SK-MEL-5 (cell line): ENCODE measurements around the gene POP5. TPM values are rescaled to one million over a fixed set of nuclear protein-coding genes. Genes with fewer than 3 reads are reported as not detected.
A peak's percentile ranks its signal among the peaks of the same experiment; 100 is the strongest.

Experiments used
- DNase-seq: peaks from one replicate; pipeline ENCODE4 v3.0.0-alpha.2; 2016; ENCODE audit warnings: low read depth, low spot score
- in situ Hi-C: cut with HindIII; loops from 2 replicates; pipeline ENCODE4 v1.10.0; 2016; ENCODE audit warnings: low sequenced_read_pairs, high pct_unique_total_duplicates, low pct_unique_long_range_greater_than_20kb
- total RNA-seq: library from RNA; depleted of rRNA; stranded (reverse); fragments of >200 nt; shearing (Covaris generic); gene quantifications from 2 replicates; pipeline ENCODE4 v1.2.3, GENCODE V29; 2014

The POP5 gene
- total RNA-seq, 1 experiment from 2014 or later, result 63.4 TPM

DNA sequence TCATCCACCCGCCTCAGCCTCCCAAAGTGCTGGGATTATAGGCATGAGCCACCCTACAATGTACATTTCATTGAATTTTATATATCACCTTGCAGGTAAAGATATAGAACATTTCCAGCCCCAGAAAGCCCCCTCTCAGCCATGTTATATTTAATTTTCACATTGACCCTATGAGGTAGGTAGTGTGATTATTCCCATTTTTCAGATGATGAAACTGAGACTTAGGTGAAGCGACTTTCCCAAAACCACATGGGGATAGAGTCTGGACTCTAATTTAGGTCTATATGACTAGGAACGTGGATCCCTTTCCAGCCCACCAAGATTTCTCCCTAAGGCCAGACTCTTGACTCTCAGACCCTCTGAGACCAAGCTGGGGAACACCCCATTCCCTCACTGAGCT lies 15.7 kb upstream of the POP5 start:
- in situ Hi-C loops, result no loop called here
- DNase-seq, result no peak

DNA sequence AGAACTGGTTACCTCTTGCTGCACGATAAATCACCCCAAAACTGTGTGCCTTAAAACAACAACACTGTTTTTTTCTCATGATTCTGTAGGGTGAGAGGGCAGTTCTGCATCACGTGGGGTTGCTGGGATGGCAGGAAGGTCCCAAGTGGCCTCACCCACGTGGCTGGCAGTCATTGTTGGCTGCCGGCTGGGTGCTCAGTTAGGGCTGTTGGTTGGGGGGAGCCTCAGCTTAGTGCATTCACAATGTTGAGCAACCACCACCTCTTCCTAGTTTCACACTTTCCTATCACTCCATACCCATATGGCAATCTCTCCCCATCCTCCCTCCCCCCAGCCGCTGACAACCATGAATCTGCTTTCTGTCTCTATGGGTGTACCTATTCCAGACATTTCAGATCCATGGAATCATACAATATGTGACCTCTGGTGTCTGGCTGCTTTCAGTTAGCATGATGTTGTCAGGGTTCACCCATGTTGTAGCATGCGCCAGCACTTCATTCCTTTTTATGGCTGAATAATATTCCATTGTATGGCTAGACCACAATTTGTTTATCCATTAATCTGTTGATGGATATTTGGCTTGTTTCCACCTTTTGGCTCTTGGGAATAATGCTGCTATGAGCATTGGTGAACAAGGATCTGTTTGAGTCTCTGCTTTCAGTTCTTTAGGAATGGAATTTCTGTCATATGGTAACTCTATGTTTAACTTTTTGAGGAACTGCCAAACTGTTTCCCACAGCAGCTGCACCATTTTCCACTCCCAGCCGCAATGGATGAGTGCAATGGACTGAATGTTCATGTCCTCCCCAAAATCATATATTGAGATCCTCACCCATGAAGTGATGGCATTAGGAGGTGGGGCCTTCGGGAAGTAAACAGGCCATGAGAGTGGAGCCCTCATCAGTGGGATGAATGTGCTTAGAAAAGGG lies 11.2 kb upstream of the POP5 start:
- in situ Hi-C loops, result no loop called here
- DNase-seq, result peak; percentile 32

DNA sequence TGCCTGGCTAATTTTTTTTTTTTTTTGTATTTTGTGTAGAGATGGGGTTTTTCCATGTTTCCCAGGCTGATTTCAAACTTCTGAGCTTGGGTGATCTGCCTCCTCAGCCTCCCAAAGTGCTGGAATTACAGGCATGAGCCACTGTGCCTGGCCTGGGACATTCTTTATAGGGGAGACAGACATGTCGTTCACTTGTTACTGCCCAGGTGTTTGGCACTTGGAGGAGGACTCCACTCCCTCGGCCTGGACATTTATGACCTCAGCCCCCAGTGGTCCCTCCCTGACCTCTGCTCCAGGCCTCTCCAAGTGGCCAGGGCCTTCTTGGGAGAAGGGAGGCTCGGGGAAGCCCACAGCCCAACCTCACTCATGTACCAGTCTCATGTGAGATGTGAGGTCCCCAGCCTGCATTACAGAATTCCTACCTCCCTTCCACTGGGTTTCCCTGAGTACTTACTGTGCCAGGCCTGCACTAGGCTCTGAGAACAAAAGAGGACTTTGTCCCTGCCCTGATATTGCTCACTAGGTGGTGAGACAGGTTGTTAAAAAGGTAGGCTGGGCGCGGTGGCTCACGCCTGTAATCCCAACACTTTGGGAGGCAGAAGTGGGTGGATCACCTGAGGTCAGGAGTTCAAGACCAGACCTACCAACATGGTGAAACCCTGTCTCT lies 9.7 kb upstream of the POP5 start:
- in situ Hi-C loops, result no loop called here
- no peak for DNase-seq

DNA sequence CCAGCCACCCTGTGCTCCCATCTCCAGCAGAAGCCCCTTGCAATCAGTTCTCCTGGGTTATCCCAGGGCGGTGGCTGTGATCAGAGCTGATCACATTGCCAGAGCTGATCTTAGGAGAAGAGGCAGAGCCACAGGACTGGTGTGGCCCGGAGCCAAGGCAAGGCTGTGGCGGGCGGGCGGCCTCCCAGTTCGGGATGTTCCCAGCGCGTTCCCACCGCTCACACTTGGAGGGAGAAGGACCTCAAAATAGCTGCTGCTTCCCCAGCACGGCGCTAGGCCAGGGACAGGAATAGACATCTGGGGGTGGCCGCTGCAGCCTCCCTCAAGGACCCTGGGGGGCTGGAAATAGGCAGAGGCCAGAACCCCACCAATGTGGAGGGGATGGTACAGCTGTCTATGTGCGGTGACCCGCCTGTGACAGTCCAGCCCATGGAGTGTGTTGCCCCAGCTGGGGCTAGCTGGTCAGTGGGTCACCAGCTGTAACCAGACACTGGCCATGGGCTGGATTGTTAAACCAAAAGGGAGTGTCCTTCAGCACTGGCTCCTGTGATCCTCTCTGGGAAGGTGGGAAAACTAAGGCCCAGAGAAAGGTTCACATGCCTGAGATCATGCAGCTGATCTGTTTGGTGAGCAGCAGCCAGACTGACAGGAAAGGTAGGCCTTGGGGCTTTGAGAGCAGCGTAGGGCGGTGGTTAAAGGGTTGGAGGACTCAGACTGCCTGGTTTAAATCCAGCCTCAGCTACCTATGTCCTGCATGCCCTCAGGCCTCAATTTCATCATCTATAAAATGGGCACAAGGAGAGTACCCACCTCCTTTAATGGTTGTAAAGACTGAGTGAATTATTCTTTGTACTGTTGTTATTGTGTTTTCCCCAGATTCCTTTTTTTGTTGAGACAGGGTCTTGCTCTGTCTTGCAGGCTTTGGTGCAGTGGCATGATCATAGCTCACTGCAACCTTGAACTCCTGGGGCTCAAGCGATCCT lies 8.0 kb upstream of the POP5 start:
- in situ Hi-C loops, result no loop called here
- DNase-seq, result no peak

DNA sequence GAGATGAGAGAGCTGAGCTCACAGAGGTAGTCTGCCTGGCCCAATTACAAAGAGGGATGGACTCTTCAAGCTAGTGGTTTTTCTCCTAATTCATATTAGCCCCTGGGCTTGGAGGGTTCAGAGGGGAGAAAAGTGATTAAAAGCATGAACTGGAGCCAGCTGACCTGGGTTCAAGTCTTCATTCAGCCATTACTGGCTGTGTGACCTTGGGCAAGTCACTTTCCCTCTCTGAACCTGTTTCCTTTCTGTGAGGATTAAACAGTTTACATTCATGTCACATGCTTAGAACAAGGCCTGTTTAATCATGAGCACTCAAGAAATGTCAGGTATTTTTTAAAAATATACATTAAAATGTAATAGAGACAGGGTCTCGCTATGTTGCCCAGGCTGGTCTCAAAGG lies 7.2 kb upstream of the POP5 start:
- DNase-seq, result no peak
- in situ Hi-C loops, result no loop called here

DNA sequence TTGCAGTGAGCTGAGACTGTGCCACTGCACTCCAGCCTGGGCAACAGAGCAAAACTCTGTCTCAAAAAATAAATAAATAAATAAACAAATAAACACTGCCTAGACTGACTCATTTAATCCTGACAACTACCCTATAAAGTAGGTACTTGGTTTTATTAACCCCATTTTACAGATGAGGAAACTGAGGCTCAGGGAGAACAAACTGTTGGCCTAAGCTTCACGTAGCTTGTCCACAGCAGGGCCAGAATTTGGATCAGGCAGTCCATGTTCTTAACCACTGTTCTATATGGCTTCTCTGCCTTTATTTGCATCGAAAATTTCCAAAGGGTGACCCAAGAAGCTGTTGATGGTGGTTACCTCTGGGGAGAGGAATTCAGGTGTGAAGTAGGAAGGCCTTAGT lies 5.7 kb upstream of the POP5 start:
- in situ Hi-C loops, result no loop called here
- DNase-seq, result no peak

DNA sequence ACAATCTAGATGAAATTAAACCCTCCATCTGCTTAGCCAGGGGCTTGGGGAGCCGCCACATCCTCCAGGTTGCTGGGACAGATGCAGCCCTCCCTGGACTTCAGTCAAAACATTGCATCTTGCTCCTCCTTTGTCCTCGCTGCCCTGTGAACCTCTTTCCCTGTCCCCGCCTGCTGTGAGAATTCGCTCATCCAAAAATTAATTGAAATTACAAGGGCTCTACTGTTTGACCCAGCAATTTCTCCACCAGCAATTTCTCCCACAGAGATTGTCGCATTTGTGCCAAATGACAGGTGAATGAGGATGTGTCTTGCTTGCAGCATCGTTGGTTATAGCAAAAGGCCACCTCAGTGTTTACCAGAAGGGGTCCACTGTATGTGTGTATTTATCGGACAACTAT lies 5.0 kb upstream of the POP5 start:
- in situ Hi-C loops, result no loop called here
- no peak for DNase-seq

DNA sequence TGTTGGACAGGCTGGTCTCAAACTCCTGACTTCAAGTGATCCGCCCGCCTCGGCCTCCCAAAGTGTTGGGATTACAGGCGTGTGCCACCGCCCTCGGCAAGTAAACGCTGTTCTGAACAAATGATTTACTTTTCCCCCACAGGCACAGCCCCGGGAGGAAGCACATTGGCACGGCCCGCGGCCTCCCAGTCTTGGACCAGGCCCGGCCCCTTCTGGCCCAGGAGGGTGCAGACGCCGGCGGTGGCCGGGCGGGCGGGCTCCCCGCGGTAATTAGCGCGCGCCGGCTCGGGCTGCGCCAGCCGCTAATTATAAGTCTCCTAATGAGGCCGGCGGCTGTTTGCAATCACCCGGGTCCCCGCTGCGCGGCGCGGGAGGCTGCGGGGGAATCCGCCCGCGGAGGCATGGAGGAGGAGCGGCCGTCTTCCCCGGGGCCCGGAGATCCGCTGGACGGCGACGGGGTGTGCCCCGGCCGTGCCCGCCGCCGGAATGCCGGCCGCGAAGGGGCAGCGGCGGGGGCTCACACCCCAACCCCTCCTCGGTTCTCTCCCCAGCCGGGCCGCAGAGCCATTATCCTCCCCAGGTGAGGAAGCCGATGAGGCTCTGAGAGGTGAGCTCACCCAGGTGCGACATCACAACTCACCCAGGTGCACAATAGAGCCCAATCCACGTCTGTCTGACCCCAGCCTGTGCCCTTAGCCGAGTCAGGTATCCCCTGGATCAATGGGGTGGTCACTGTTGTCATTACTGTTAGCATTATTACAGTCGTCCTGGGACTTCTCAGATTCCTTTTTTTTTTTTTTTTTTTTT lies 3.3 kb upstream of the POP5 start:
- no peak for DNase-seq
- in situ Hi-C loops, result no loop called here

DNA sequence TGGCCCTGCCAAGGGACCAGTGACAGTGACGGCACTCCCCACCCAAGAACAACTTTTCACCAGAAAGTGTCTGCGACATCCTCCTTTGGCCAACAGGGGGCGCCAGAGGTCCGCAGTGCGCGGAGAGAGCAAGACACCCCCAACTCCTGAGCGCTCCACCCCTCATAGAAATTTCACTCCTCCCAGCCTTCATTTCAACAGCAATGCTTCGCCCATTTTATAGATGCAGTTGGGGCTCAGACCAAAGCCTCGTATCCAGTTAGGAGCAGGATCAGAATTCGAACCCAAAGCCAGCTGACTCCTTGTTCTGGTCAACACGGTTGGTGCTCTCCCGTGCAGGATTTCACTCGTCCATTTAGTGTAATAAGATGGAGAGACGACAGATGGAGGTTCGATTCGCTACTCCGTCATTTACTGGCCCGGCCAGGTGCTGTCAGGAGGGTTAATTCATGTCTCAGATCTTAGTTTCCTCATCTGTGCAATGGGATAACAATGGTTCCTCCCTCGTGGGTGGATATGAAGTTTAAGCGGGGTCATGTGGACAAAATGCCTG lies 2.4 kb upstream of the POP5 start:
- in situ Hi-C loops, result no loop called here

DNA sequence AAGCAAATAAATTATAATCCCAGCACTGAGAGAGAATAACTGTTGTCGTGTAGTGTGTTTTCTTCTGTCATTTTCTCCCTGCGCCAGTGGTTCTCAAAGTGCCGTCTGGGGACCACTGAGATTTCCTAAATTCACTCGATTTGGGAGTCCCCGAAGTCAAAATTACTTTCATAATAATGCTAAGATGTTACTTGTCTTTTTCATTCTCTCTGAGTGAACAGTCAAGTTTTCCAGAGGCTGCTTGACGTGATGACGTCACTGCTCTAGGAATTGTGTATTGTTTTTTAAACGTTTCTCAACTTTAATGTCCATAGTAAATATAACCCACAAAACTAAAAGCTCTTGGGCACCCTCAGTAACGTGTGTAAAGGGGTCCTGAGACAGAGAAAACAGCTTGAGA lies 796 bp upstream of the POP5 start:
- peak; percentile 22 for DNase-seq
- in situ Hi-C loops, result no loop called here

More for the DNA sequence above, 2.4 kb upstream of the POP5 start:
- DNase-seq, result peak; percentile 82

DNA sequence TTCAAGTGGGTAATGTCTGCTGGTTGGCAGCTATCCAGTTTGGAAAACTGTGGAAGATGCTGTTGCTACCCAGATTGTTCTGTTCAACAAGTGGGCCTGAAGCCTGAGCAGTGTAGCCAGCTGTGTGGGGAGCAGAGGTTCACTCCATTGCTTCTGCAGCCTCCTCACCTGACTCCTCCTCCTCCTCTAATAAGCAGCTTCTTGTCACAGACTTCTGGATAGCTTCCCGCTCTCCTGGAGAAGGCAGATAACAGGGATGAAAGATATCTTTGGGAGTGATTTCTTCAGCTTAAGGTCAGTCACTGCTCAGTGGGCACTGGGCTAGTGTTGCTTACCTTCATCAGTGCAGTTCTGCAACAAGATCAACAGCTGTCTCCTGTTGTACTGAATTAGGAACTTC lies 2.0 kb downstream of the POP5 start:
- no peak for DNase-seq
- in situ Hi-C loops, result no loop called here

DNA sequence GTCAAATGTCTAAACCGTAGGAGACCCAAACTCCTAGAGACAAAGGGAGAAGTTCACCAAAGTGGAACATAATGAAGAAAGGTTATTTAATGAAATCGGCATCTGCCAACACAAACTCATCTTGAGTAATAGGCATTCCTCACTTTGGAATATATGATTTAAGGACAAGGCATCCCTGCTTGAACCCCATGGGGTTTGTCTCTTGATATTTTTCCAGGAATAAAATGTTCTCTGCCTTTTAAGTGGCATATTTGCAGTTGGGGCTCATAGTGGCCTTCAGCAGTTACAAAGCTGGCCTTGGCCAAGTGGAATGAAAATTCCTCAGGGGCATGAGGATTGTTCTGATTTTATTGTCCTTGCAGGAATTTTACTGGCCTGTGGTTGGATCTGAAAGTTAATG lies 7.1 kb downstream of the POP5 start:
- in situ Hi-C loops, result no loop called here
- DNase-seq, result no peak

DNA sequence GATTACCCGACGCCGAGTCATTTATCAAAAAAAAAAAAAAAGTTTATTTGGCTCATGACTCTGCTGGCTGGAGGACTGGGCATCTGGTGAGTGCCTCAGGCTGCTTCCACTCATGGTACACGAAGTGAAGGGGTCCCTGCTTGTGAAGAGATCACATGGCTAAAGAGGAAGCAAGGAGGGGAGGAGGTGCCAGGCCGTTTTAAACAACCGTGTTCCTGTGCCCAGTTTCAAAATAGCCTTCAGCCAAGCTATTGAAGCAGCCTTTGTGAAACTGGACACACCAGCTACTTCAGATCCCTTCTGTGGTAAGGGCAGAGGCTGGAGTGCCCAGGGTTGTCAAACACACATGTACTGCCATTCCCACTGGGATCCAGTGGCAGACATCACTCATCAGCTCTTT lies 7.6 kb downstream of the POP5 start:
- in situ Hi-C loops, result no loop called here
- DNase-seq, result peak; percentile 65

DNA sequence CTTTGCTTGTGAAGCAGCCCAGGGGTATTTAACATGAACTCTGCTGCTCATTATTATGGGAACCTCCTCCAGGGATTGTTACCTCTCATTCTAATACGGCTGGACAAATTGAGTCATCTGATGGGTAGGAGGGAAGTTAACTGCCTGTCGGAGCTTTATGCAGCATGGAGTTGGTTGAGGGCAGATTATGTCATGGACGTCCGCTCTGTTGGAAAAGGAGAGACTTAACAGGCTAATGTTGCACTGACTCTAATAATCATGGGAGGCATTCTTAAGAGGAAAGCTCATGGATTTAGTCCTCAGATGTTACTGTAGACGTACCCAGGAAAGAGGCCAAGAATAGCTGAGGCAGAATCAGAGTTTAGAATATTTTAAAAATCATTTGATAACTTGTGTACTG lies 9.9 kb downstream of the POP5 start:
- DNase-seq, result no peak
- in situ Hi-C loops, result no loop called here

DNA sequence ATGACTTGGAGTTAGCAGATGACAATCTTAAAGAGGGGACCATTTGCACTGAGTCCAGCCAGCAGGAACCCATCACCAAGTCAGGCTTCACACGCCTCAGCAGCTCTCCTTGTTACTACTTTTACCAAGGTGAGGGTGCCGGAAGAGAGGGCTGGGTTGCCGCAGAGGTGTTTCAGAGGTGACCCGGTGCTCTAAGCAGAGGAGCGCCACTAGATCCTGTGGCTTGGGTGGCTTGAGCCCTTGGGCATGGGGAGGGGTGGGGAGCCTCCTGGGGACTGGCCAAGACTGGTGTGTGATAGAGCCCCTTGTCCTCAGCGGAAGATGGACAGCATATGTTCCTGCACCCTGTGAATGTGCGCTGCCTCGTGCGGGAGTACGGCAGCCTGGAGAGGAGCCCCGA lies 17.7 kb downstream of the POP5 start:
- DNase-seq, result no peak
- in situ Hi-C loops, result no loop called here

DNA sequence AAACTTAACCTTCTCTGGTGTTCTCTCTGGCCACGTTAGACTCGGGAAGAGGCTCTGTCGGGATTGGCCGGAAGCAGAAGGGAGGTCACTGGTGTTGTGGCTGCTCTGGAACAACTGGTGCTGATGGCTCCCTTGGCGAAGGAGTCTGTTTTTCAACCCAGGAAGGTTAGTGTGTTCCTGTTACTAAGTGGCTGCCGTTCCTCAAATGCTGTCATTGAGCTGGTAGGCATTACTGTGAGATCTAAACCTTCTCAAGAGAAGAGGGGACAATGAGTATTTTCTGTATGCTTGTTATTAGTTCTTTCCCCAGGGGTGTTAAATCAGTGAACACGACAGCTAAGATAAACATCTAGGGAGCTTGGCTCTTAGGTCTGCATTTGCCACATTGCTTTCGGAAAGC lies 18.3 kb downstream of the POP5 start:
- no peak for DNase-seq
- in situ Hi-C loops, result no loop called here

DNA sequence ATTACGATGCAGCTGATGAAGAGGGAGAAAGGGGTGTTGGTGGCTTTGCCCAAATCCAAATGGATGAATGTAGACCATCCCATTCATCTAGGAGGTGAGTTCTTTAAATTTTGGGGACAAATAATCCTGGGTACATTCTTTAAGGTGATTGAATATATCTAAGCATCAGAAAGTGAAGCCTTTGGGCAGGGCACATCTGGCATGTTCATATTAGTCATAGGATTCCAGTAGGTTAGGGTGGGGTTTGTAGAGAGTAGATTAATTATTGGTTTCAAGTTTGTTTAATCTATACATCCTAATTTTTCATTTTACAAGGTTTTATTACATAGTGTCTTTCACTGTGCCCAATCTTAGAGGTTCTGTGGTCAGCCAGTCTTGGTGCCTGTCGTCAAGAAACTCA lies 23.6 kb downstream of the POP5 start:
- DNase-seq, result no peak
- in situ Hi-C loops, result no loop called here
